Large intestine (tissue), 3 donors: ENCODE measurements around the gene CTAGE4. TPM values are rescaled to one million over a fixed set of nuclear protein-coding genes. Genes with fewer than 3 reads are reported as not detected.
"Not testable (repeated sequence)": the region's sequence is repeated elsewhere in the genome, so short reads cannot be mapped to it uniquely, and the experiment has no call there.

Source experiments
- DNase-seq, 2 donors: peaks; one replicate each; pipeline versions ENCODE4 v3.0.0 to v3.0.0-alpha.2; 2013
- H3K27ac ChIP-seq: one replicate; pipeline ENCODE4 v1.5.1; 2013; ENCODE audit warnings: low read length
- H3K27me3 ChIP-seq: 2 replicates; pipeline ENCODE4 v1.6.1; 2013; ENCODE audit warnings: low read length; ENCODE audit not compliant: control insufficient read depth, insufficient read depth
- H3K36me3 ChIP-seq: 2 replicates; pipeline ENCODE4 v1.6.1; 2013; ENCODE audit warnings: low read length; ENCODE audit not compliant: control insufficient read depth, insufficient read depth
- H3K4me1 ChIP-seq: one replicate; pipeline ENCODE4 v1.6.1; 2013; ENCODE audit warnings: low read length; ENCODE audit not compliant: control insufficient read depth, insufficient read depth
- H3K4me3 ChIP-seq: one replicate; pipeline ENCODE4 v1.5.1; 2013; ENCODE audit warnings: low read length
- H3K9me3 ChIP-seq: one replicate; pipeline ENCODE4 v1.6.1; 2013; ENCODE audit warnings: mild to moderate bottlenecking, low read depth, low read length, moderate library complexity; ENCODE audit not compliant: control insufficient read depth
- WGBS: methylation state at CpG from one replicate; pipeline ENCODE4 v1.1.5; 2013; ENCODE audit warnings: low lambda C conversion rate; ENCODE audit not compliant: insufficient coverage; 5-methylcytosine and 5-hydroxymethylcytosine counted together
- polyA plus RNA-seq: library from polyadenylated mRNA; unstranded; fragments of 120-200 nt; gene quantifications from one replicate; pipeline ENCODE4 v1.2.1, GENCODE V29; 2013

Gene CTAGE4
- polyA plus RNA-seq, 1 donor = 18.7 TPM

- Histone ChIP-seq H3K36me3 (no peaks in the 10 kb centered on the region), H3K27ac (no peak overlapping the region), H3K27me3 (no peaks in the 10 kb centered on the region), H3K4me1 (no peaks in the 10 kb centered on the region), H3K4me3 (no peak overlapping the region), H3K9me3 (no peaks in the 10 kb centered on the region)
- DNase-seq = no peak
- 80% methylated on average over 1 of the region's 5 CpGs for WGBS
Observed at GRCh38 chr7:144174613-144175012, 8.7 kb upstream of the CTAGE4 start.

DNA sequence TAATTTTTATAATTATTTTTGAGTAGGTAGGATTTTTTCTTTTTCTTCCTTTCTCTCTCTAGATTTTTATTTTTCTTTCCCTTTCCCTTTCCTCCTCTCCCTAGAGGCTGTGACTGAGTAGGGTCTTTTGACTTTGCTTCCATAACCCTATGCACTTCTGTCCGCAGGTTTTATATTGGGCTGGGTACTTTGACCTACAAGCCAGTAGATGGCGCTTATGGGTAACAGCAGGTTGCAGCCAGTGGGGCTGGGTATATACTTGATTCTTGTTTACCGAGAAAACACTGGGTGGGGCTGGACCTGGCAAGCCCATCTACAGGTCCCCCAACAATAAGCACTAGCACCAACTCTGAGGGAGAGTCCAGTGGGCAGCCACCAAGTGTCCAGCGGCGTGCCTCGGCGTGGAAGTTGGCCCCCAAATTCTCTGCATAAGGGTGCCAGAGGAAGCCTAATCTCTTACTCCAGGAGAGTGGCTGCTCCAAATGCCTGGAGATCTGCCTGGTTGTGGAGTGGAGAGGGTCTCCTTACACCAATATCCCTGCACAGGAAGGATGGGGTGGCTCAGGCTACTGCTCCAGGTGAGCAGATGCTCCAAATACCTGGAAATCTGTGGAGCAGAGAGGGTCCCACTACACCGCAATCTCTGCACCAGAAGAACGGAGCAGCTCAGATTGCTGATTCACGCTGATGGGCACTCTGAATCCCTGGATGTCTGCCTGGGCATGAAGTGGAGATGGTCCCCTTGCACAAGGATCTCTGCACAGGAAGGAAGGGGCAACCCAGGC is 4.7 kb upstream of the CTAGE4 start:
- H3K27ac ChIP-seq, H3K27me3 ChIP-seq, H3K4me3 ChIP-seq, H3K9me3 ChIP-seq, H3K36me3 ChIP-seq, H3K4me1 ChIP-seq, DNase-seq: not testable (repeated sequence)
- no CpG with 5 or more reads among the region's 10 CpGs for WGBS

DNA sequence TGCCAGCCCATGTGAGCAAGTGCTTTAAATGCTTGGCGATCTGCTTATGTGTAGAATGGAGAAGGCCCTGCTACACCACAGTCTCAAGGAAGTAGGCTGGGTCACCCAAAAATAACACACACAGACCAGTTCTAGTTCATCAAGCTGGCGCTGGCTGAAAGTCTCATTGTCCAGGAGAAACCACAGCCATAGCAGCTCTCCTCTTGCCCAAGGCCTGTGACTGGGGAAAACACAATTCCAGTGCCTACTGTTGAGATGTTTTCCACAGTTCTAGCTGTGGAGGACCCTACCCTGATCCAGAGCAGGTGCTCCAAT is 4.1 kb upstream of the CTAGE4 start:
- not testable (repeated sequence) for H3K36me3 ChIP-seq, H3K4me1 ChIP-seq, H3K4me3 ChIP-seq, H3K9me3 ChIP-seq, H3K27me3 ChIP-seq, H3K27ac ChIP-seq, DNase-seq
- WGBS = no CpG with 5 or more reads among the region's 2 CpGs

GRCh38 chr7:144187848-144188247 is 4.6 kb downstream of the CTAGE4 start:
- H3K9me3 ChIP-seq, H3K36me3 ChIP-seq, H3K27me3 ChIP-seq, H3K4me3 ChIP-seq, DNase-seq, H3K4me1 ChIP-seq, H3K27ac ChIP-seq: not testable (repeated sequence)
- no CpG with 5 or more reads among the region's 5 CpGs for WGBS

GRCh38 chr7:144188578-144189171 is 5.4 kb downstream of the CTAGE4 start:
- H3K36me3 ChIP-seq, H3K4me1 ChIP-seq, H3K9me3 ChIP-seq, DNase-seq, H3K27me3 ChIP-seq, H3K4me3 ChIP-seq, H3K27ac ChIP-seq: not testable (repeated sequence)
- WGBS = no CpG with 5 or more reads among the region's 3 CpGs

- H3K4me1 ChIP-seq, H3K27ac ChIP-seq, H3K36me3 ChIP-seq, H3K27me3 ChIP-seq, H3K4me3 ChIP-seq, DNase-seq, H3K9me3 ChIP-seq: not testable (repeated sequence)
- no CpG with 5 or more reads among the region's 11 CpGs for WGBS
Observed at GRCh38 chr7:144193782-144194181, 10.5 kb downstream of the CTAGE4 start.

DNA sequence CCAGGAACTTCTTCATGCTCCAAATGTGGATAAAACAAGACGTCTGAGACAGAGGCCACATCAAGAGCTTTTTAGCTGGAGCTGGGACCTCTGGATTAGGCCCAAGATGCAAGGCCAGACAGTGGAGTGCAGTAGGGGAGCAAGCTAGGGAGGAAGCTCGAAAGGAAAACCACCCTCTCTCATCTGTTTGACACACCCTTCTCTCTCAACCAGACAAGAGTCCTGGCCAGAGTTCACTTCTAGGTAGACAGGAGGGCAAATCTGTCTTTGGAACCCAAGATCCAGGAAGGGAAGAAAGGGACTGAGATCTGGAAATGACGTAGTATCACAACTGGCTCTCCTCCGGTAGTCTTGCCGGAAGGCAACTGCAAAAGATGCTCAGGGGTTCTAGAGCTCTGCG is 11.2 kb downstream of the CTAGE4 start:
- H3K36me3 ChIP-seq, H3K9me3 ChIP-seq, H3K4me3 ChIP-seq, H3K27ac ChIP-seq, DNase-seq, H3K4me1 ChIP-seq, H3K27me3 ChIP-seq: not testable (repeated sequence)
- WGBS = no CpG with 5 or more reads among the region's 6 CpGs

GRCh38 chr7:144195212-144195872 is 12.1 kb downstream of the CTAGE4 start, which contains the start of gene ARHGEF35:
Gene ARHGEF35 (minus strand): TSS chr7:144195833. CDS start chr7:144188383, 7,450 bp downstream.
- WGBS = no CpG with 5 or more reads among the region's 51 CpGs
- H3K4me1 ChIP-seq, H3K27me3 ChIP-seq, DNase-seq, H3K27ac ChIP-seq, H3K36me3 ChIP-seq, H3K4me3 ChIP-seq, H3K9me3 ChIP-seq: not testable (repeated sequence)

- not testable (repeated sequence) for DNase-seq, H3K27me3 ChIP-seq, H3K4me3 ChIP-seq, H3K27ac ChIP-seq, H3K9me3 ChIP-seq, H3K4me1 ChIP-seq, H3K36me3 ChIP-seq
- no CpG with 5 or more reads among the region's 4 CpGs for WGBS
Observed at GRCh38 chr7:144198934-144199333, 15.7 kb downstream of the CTAGE4 start.

GRCh38 chr7:144201978-144202377 is 18.7 kb downstream of the CTAGE4 start:
- not testable (repeated sequence) for H3K9me3 ChIP-seq, H3K27me3 ChIP-seq, H3K4me1 ChIP-seq, DNase-seq, H3K36me3 ChIP-seq, H3K4me3 ChIP-seq, H3K27ac ChIP-seq
- no CpG with 5 or more reads among the region's 1 CpG for WGBS
